ENCODE measurements around the gene WWTR1. TPM values are rescaled to one million over a fixed set of nuclear protein-coding genes. Genes with fewer than 3 reads are reported as not detected.

The WWTR1 gene
- total RNA-seq, 1 experiment from 2014 or later, result 25.5 TPM

- TF ChIP-seq CTCF (IDR thresholded peaks at IDR 0.05) (no peak), GABPB1 (CRISPR knock-in tag; IDR thresholded peaks at IDR 0.05) (no peak), HMGA2 (CRISPR knock-in tag; IDR thresholded peaks at IDR 0.05) (no peak), ZNF281 (CRISPR knock-in tag; IDR thresholded peaks at IDR 0.05) (no peak), AR (CRISPR knock-in tag; IDR thresholded peaks at IDR 0.05) (no peak), NR3C1 (CRISPR knock-in tag; conservative IDR thresholded peaks at IDR 0.05; ENCODE audit: low read depth) (no peak), NFE2L1 (CRISPR knock-in tag; IDR thresholded peaks at IDR 0.05) (no peak), NR1H2 (CRISPR knock-in tag; IDR thresholded peaks at IDR 0.05) (no peak)
Observed at GRCh38 chr3:149572796-149573414, 84.9 kb downstream of the WWTR1 start (continued).

GRCh38 chr3:149571381-149571780, 86.4 kb downstream of the WWTR1 start:
- Mint-ChIP-seq H3K27me3 (ENCODE audit: low read depth) (peaks cover 16% of the 10 kb centered on the region), H3K36me3 (peaks cover 20% of the 10 kb centered on the region), H3K27ac (no peak overlapping the region), H3K4me1 (peaks cover 43% of the 10 kb centered on the region), H3K9me3 (no peaks in the 10 kb centered on the region), H3K4me3 (no peak overlapping the region)
- ATAC-seq, result no peak
- POLR2A ChIA-PET, result no interaction called here
- CTCF ChIA-PET, result interaction anchor here (1.6 to 9.2 kb wide), 2 partner anchors 146 to 237 kb away, joined by 7 to 62 read pairs; no protein-coding TSS in a partner anchor
- DNase-seq (ENCODE audit: low spot score), result no peak
- TF ChIP-seq USF1 (CRISPR knock-in tag; IDR thresholded peaks at IDR 0.05) (no peak), TEAD1 (CRISPR knock-in tag; IDR thresholded peaks at IDR 0.05) (no peak), CBFB (CRISPR knock-in tag; IDR thresholded peaks at IDR 0.05; ENCODE audit: low read depth) (no peak), OVOL2 (CRISPR knock-in tag; IDR thresholded peaks at IDR 0.05; ENCODE audit: borderline replicate concordance) (no peak), ELF4 (CRISPR knock-in tag; IDR thresholded peaks at IDR 0.05; ENCODE audit: low read depth) (no peak), GTF2I (CRISPR knock-in tag; conservative IDR thresholded peaks at IDR 0.05) (no peak), IRF1 (CRISPR knock-in tag; IDR thresholded peaks at IDR 0.05) (no peak), JUN (CRISPR knock-in tag; IDR thresholded peaks at IDR 0.05) (no peak), SMAD3 (CRISPR knock-in tag; IDR thresholded peaks at IDR 0.05; ENCODE audit: borderline replicate concordance) (no peak), CDX4 (CRISPR knock-in tag; IDR thresholded peaks at IDR 0.05; ENCODE audit: borderline replicate concordance) (no peak), NR1H2 (CRISPR knock-in tag; IDR thresholded peaks at IDR 0.05) (no peak), ATF1 (CRISPR knock-in tag; IDR thresholded peaks at IDR 0.05) (no peak), MXD4 (CRISPR knock-in tag; IDR thresholded peaks at IDR 0.05; ENCODE audit: borderline replicate concordance) (no peak)

Measured in WTC11 (cell line).